Measurements from ENCODE around the gene CDH26. TPM values are rescaled to one million over a fixed set of nuclear protein-coding genes. Genes with fewer than 3 reads are reported as not detected.

CDH26 gene
- polyA plus RNA-seq, 1 experiment = 0.18 TPM

DNA sequence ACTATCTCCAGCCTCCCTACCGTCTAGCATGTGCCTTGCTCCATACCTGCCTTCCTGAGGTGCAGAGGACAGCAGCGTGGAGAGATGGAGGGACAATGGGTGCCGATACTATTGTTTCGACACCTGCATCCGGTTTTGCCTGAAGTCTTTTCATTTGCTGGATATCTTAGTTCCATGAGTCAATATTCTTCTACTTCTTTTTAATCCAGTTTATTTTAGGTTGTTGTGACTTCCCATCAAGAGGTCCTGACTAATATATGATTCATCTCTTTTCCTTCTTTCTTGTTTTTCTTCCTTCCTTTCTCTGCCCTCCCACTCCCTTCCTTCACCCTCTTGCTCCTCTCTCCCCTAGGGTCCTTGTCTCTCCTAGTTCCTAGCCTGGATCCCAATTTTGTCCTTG lies 91.4 kb downstream of the CDH26 start:
- no peaks in the 10 kb centered on the region for H3K36me3 ChIP-seq (ENCODE audit: control insufficient read depth, insufficient read depth, low read length)
- ChIA-PET CTCF (interaction anchor here (0.9 to 4.2 kb wide), 2 partner anchors 8 to 1169 kb away, joined by 3 to 35 read pairs; no protein-coding TSS in a partner anchor), POLR2A (no interaction called here)
- no peaks in the 10 kb centered on the region for H3K27me3 ChIP-seq (ENCODE audit: control insufficient read depth, insufficient read depth, low read length)
- TF ChIP-seq, protein P1, sequence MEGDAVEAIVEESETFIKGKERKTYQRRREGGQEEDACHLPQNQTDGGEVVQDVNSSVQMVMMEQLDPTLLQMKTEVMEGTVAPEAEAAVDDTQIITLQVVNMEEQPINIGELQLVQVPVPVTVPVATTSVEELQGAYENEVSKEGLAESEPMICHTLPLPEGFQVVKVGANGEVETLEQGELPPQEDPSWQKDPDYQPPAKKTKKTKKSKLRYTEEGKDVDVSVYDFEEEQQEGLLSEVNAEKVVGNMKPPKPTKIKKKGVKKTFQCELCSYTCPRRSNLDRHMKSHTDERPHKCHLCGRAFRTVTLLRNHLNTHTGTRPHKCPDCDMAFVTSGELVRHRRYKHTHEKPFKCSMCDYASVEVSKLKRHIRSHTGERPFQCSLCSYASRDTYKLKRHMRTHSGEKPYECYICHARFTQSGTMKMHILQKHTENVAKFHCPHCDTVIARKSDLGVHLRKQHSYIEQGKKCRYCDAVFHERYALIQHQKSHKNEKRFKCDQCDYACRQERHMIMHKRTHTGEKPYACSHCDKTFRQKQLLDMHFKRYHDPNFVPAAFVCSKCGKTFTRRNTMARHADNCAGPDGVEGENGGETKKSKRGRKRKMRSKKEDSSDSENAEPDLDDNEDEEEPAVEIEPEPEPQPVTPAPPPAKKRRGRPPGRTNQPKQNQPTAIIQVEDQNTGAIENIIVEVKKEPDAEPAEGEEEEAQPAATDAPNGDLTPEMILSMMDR (IDR thresholded peaks at IDR 0.05; ENCODE audit: insufficient read depth, low read depth, low read length) = no peak
- no peak for DNase-seq (ENCODE audit: low read depth)
- H3K4me3 ChIP-seq (ENCODE audit: low read depth, low read length) = no peak overlapping the region

DNA sequence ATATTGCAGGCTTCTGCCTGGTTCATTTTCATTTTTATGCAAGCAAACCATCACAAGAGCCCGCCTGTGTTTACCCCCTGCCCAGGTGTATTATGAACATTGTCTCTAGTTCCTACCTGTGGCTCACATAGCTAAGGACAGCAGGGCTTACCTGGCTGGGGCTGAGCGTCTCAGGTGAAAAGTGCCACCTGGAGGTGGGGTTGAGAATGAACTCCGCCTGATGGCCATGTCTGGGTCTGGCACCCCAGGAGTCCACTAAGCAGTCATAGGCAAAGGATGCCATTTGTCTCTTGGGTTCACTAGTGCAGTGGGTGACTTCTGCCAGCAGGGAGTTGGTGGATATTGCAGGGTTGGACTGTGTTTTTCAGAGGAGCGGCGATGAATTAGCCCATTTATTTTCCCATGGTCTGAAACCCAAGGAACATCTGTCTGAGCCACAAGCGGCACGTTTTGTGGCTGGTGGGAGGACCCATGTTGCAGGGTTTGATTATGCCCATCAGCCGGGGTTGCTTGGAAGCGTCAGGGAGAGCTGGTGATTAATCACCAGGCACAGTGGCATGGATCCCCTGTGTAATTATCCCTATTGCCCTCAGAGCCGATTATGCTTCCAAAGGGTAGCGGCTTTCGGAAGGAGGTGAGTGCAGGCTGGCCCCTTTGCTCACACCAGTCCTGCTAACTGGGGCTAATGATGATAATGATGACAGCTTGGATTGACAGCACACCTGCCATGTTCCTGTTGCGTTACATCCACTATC lies 92.1 kb downstream of the CDH26 start:
- TF ChIP-seq, protein P1 (IDR thresholded peaks at IDR 0.05; ENCODE audit: insufficient read depth, low read depth, low read length) = peak; percentile 30
- Histone ChIP-seq H3K4me3 (ENCODE audit: low read depth, low read length) (no peak overlapping the region), H3K27me3 (ENCODE audit: control insufficient read depth, insufficient read depth, low read length) (no peaks in the 10 kb centered on the region), H3K36me3 (ENCODE audit: control insufficient read depth, insufficient read depth, low read length) (no peaks in the 10 kb centered on the region)
- CTCF ChIA-PET = interaction anchor here (0.9 to 1.0 kb wide), 2 partner anchors 13 to 1168 kb away, joined by 3 to 4 read pairs; no protein-coding TSS in a partner anchor
- no peak for DNase-seq (ENCODE audit: low read depth)
- POLR2A ChIA-PET = no interaction called here

DNA sequence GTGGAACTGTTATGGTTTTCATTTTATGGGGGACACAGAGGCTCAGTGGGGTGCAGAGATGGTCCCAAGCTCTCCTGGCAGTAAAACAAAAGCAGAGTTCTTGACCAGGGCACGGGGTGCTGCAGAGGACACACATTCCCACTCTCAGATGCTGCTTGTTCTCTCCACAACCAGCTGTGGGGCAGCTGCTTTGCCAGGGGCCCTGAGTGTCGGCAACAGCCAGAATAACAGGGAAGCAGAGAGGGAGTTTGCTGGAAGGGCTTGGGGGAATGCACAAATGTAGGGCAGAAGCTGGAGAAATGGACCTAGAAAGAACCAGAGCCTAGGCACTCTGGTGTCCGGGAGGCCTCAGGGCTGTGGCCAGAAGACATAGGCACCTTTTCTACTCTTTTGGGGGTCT lies 93.7 kb downstream of the CDH26 start:
- no peak overlapping the region for H3K4me3 ChIP-seq (ENCODE audit: low read depth, low read length)
- DNase-seq (ENCODE audit: low read depth) = no peak
- POLR2A ChIA-PET = no interaction called here
- CTCF ChIA-PET = no interaction called here
- TF ChIP-seq, protein P1 (IDR thresholded peaks at IDR 0.05; ENCODE audit: insufficient read depth, low read depth, low read length) = no peak
- no peaks in the 10 kb centered on the region for H3K36me3 ChIP-seq (ENCODE audit: control insufficient read depth, insufficient read depth, low read length)
- H3K27me3 ChIP-seq (ENCODE audit: control insufficient read depth, insufficient read depth, low read length) = no peaks in the 10 kb centered on the region

DNA sequence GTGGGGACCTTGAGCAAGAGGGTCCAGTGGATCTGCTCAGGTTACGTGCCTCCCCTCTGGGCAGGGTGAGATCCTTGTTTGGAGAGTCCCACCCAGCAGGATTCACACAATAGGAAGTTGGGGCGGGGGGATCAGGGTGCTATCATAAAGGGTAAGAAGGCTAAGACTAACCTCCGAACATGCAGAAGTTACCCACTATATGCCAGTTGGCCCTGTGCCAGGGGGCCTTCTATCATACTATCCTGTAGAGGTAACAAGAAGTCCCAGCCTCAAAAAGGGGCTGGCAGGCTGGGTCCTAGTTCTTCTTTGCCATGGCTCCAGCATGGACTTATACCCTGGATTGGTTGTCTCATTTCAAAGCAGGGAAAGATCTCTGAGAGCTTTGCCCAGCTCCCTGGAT lies 94.1 kb downstream of the CDH26 start:
- Histone ChIP-seq H3K4me3 (ENCODE audit: low read depth, low read length) (no peak overlapping the region), H3K36me3 (ENCODE audit: control insufficient read depth, insufficient read depth, low read length) (no peaks in the 10 kb centered on the region), H3K27me3 (ENCODE audit: control insufficient read depth, insufficient read depth, low read length) (no peaks in the 10 kb centered on the region)
- TF ChIP-seq, protein P1 (IDR thresholded peaks at IDR 0.05; ENCODE audit: insufficient read depth, low read depth, low read length) = no peak
- no peak for DNase-seq (ENCODE audit: low read depth)
- ChIA-PET POLR2A (no interaction called here), CTCF (no interaction called here)

DNA sequence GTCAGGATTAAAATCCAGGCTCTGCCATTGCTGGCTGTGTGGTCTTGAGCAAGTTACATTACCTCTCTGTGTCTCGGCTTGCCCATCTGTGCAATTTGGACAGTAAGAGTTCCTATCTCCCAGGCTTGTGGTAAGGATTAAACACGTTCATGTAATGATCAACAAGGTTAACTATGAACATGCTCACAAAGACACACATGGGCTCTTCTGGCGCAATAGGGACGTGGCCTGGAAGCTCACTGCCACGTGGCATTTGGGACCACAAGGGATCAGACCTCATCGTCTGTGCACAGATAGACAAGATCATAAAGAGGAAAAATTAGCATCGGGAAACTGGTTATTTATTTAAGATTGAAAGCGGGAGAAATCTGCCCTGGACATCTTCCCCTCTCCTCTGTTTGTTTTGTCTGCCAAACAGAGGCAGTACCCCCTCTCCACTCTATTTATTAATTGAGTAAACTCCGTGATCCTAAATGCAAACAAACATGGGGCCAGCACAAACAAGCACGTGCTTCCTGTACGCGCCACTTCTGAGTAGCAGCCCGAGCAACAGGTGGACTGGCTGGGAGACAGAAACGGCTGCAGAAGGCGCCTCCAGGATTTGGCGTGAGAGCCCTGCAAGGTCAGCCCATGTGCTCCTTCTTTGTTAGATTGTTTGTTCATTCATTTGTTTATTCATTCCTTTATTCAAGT lies 95.0 kb downstream of the CDH26 start:
- CTCF ChIA-PET = interaction anchor here (0.6 kb wide), 1 partner anchor 94 kb away, joined by 3 read pairs; no protein-coding TSS in a partner anchor
- Histone ChIP-seq H3K4me3 (ENCODE audit: low read depth, low read length) (no peak overlapping the region), H3K36me3 (ENCODE audit: control insufficient read depth, insufficient read depth, low read length) (no peaks in the 10 kb centered on the region), H3K27me3 (ENCODE audit: control insufficient read depth, insufficient read depth, low read length) (no peaks in the 10 kb centered on the region)
- POLR2A ChIA-PET = no interaction called here
- DNase-seq (ENCODE audit: low read depth) = no peak
- TF ChIP-seq, protein P1 (IDR thresholded peaks at IDR 0.05; ENCODE audit: insufficient read depth, low read depth, low read length) = no peak
